ENCODE results near the gene GID8.
A peak's percentile ranks its signal among the peaks of the same experiment; 100 is the strongest.

Gene GID8

GRCh38 chr20:62989201-62989601, 51.3 kb downstream of the GID8 start:
- DNase-seq = no peak

GRCh38 chr20:62990306-62990825, 52.4 kb downstream of the GID8 start:
- DNase-seq = no peak

- no peak for DNase-seq
Observed at GRCh38 chr20:62991196-62991807, 53.4 kb downstream of the GID8 start.

DNA sequence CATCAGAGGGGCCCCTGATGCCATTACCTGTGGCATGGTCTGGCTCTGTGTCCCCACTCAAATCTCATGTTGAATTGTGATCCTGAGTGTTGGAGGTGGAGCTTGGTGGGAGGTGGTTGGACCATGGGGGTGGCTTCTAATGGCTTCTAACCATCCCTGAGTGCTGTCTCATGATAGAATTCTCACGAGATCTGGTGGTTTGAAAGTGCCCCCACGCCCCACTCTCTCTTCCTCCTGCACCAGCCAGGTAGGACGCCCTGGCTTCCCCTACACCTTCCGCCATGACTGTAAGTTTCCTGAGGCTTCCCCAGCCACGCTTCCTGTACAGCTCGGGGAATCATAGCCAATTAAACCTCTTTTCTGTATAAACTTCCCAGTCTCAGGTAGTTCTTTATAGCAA, 53.9 kb downstream of the GID8 start:
- DNase-seq = no peak

- no peak for DNase-seq
Observed at GRCh38 chr20:62993856-62994494, 56.0 kb downstream of the GID8 start.

DNA sequence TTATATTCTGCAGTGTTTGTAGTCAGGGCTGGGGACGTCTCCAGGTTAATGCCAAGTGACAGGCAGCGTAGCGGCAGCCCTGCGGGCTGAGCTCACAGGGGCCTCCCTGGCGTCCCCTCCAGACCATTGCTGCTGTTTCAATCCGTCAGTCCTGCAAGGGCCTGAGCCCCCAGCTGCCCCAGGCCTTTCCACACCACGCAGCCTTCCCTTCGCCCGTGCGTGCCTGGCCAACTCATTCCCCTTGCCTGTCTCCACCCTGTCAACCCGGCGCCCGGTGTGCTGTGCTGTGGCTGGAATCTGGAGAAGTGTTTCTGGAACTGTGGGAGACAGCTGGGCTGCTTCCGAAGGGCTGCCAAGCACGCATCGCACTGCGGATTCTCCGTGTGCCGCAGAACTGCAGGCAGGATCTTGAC, 56.9 kb downstream of the GID8 start:
- DNase-seq = no peak

- DNase-seq = no peak
Observed at GRCh38 chr20:62995481-62995880, 57.5 kb downstream of the GID8 start.

DNA sequence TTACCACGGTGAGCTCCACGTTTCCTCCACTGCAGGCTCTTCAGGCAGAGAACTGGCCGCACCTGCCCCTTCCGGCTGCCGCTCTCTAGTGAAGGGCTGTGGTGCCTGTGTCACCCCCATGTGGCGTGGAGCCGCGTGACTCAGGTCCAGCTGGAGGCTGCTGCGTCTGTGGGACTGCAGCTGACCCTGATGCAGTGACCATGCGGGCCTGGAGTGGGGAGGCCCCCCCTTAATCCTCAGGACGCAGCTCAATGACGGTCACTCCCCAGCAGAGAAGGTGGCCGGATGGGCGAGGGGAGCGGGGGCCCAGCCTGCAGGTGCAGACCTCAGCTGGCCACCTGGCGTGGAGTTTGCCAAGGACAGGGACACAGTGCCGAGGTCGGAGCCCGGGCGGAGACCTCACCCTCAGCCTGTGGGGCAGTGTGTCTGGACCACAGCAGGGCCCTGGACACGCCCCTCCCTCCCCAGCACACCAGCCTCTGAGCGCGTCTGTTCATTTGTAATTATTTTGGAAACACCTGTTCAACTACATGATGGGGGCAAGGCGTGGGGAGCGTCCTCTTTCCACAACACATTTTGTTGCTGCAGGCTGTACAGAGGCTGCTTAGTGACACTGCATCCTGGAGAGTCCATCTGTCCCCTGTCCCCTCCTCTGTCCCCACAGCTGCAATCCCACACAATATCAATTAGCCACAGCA, 58.1 kb downstream of the GID8 start:
- no peak for DNase-seq

DNA sequence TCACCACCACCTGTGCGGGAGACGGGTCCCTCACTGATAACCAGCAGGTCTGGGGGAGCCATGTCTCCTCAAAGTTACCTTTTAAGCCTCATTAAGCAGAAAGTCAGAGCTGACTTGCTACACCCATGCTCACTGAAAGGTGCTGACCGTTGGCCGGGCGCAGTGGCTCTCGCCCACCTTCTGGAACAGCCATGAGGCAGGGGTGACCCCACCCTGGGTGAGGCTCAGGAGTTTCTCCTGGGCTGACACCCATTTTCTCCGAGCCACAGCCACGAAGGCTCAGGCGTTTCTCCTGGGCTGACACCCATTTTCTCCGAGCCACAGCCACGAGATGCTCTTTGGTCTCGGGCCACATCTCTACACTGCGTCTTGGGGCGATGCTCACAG, 58.6 kb downstream of the GID8 start:
- DNase-seq = no peak

- peak; percentile 55 for DNase-seq
Observed at GRCh38 chr20:62997417-62998035, 59.6 kb downstream of the GID8 start.
